HG03045 (cell line): ENCODE results near the gene COLGALT1.

ENCODE experiments used
- ATAC-seq: cut with Tn5 transposase; IDR thresholded peaks from one replicate; pipeline ENCODE4 v1.9.1; 2021; ENCODE audit warnings: mild to moderate bottlenecking, moderate library complexity; ENCODE audit not compliant: unreplicated experiment

Gene COLGALT1

DNA sequence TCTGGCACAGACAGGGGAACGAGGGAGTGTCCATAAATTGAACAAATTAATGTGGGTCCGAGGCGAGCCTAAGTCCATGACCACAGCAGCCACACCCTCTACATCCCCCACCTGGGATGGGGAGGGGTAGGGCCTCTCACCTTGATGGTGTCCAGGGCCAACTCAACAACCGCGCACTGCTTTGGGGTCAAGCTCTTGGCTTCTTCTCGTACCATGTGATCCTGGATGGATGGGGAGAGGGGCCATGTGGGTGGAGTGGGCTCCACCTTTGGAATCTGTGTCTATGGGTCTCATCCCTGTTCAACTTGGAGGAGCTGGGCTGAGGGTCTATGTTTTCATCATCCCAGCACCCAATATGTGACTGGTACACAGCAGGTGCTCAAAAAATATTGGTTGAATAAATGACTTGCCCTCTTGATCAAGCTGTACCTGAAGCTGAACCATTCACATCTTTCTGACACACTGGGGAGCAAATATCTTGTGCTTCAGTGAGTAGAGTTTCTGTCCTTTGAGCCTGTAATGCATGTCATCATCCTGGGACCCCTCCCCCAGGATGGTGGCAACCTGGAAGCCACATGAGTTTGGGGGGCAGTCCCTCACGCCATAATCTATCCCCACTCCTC, 62.9 kb downstream of the COLGALT1 start:
- no peak for ATAC-seq

DNA sequence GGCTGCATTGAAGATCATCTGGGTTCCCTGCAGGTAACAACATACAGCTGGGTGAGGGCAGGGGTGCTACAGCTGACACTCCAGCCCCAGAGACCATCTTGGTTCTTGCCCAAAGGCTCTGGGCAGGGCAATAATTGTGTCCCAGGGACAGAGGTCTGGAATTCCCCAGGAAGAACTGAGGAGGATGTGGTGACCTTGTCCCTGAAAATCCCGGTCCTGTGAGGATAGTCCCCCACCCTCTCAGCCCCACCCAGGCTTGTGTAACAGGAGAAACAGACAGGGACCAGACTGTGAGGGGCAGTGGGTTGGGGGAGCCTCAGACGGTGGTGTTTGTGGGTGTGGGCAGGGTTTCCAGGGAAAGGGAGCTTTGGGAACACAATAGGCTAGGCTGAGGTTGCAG, 63.5 kb downstream of the COLGALT1 start:
- ATAC-seq, result no peak

DNA sequence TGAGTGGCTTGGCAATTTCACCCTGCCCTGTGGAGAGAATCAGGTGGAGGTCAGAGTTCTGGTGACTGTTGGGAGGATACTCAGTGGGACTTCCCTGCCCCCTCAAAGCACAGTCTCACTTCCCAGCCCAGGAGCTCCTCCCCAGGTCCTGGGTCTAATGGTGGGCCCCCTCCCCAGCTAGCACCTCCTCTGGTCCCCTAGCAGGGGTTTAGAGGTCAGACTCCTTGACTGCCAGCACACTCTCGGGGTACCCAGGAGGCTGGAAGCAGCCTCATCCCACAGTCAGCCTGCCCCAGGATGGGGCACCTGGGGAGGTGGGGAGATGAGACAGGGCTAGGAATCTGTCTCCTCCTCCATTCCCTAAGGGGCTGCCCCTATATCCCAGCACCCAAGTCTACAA, 65.2 kb downstream of the COLGALT1 start:
- no peak for ATAC-seq

DNA sequence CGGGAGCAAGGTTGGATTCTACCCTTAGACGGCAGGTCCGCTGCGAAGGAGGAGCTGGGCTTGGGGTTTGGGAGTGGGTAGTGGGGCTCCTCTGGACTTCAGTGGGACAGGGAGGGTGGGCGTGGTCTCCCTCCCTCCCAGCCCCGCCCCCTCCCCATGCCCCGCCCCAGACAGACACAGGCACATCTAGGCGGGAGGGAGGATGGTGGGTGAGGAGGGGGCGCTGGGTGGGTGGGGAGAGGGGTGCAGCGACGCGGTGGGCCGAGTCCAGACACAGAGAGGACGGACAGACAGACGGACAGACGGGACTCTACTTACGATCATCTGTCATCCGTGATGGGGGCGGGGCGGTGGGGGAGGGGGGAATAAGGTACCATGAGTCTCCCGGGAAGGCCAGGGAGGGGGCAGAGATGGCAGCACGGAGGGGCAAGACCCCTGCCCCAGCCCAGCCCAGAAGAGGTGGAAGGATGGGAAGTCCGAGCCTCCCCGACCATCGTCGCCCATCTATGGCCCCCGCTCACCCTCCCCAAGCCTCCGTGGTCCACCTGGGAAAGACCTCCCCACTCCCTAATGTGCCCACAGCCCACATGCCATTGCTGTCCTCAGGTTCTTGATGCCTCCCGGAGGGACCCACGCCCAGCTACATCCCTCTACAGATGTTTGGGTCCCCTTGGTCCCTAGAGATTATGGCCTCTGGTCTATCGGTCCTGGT, 67.9 kb downstream of the COLGALT1 start:
- no peak for ATAC-seq

DNA sequence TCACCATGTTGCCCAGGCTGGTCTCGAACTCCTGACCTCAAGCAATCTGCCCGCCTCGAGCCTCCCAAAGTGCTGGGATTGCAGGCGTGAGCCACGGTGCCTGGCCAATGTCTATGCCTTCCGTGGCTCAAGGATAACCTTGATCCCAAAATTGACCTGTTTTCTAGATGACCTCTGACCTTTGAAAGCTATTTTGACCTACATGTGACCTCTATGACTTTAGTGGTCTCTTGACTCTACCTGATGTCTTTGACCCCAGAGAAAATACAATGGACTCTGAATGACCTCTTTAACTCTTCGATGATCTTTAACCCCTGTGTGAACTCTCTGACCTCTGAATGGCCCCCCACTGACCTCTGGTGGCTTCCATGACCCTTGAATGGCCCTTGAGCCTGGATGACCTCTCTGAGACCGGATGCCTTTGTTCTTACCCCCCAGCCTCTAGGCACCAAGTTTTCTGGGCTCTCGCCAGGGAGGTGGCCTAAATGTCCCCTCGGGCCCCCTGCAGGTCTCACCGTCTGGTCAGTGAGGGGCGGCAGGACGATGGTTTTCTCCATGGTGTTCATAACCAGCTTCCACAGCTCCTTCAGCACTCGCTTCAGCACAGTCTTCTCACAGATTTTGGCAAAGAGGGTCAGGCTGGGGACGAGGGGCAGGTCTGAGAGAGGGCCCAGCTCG, 69.0 kb downstream of the COLGALT1 start:
- ATAC-seq, result no peak

DNA sequence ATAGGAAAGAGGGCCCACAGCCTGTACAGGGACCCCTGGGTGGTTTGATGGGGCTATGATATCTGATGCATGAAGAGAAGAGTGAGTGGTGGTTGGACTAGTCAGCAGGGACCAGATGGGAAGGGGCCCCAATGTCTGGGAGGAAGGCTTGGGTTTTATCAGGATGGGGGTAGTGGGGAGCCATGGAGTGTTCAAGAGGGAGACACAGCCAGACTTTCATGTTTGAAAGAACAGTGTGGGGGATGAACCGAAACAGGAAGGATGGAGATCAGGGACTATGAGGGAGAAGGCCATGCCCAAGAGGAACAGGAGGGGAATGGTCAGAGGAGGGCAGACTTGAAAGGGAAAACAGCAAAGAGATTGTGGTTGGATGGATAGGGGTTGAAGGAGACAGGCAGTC, 69.6 kb downstream of the COLGALT1 start:
- ATAC-seq, result no peak

DNA sequence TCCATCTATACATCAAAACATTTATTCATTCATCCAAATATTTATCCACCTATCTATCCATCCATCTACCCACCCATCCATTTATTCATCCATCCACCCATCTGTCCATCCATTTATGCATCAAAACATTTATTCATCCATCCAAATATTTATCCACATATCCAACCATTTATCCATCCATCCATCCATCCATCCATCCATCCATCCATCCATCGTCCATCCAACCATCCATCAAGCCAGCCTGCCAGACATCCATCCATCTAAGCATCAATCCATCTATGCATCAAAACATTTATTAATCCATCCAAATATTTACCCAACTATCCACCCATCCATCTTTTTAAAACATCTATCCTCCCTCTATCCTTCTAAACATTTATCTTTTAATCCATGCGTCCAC, 70.5 kb downstream of the COLGALT1 start:
- no peak for ATAC-seq

DNA sequence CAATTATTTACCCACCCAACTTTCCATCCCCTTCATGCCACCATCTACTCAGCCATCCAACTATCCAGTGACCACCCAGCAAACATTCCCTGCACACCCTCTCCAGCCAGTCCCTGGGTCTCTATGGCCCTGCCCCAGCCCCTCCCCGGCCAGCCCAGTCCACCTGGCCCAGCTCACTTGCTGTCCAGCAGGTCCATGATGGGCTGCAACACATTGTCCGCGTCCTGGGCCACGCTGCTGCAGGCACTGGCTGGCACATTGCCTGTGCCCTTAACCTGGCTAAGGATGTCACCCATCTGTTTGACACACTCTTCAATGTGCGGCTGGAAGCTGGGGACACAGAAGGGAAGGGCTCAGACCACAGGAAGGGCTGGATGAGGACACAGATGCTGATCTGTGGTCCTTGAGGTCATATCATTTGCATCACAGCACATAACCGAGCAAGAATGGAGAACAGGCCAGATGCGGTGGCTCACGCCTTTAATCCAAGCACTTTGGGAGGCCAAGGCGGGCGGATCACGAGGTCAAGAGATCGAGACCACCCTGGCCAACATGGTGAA, 71.1 kb downstream of the COLGALT1 start:
- ATAC-seq, result no peak

DNA sequence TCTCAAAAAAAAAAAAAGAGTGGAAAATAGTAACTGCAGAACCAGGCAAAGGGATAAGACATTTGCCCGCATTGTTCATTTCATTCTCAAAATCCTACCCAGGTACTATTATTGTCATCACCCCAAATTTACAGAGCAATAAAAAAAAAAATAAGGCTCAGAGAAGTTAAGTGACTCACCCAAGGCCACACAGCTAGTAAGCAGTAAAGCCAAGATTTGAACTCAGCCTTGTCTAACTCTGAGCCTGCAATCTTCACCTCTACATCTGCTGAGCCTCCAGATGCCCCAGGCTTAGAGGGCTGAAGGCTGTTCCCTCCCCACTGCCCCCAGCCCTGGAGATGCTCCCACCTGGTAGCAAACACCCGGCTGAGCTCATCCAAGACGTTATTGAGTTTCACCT, 71.7 kb downstream of the COLGALT1 start:
- no peak for ATAC-seq

DNA sequence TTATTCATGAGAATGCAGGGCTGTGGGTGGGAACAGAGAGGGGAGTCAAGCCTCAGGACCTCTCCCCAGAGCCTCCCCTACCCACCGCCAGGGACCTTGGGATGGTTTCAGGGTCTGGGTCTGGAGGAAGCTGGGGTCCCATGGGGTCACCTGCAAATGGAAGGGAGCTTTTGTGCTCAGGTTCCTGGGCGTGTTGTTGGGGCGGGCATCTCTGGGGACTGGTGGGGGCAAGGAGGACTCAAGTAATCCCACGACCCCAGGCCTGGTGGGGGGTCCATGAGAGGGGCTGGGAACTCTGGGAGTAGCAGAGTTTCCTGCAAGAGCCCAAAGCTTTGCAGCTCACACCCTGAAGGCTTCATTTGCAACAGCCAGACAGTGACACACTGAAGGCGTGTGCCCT, 72.5 kb downstream of the COLGALT1 start:
- ATAC-seq, result no peak

DNA sequence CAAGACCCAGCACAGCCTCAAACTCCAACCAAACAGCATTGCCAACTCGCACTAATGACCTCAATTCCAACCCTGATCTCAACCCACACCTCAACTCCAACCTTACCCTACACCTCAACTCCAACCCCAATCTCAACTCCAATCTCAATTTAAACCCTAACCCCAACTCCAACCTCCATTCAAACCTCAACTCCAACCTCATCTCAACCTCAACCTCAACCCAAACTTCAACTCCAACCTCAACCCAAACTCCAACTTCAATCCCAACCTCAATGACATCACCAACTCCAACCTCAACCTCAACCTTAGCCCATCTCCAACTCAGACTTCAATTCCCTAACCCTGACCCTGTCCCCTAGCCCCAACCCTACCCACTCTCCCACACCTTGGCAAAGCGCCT, 74.3 kb downstream of the COLGALT1 start:
- ATAC-seq, result no peak

DNA sequence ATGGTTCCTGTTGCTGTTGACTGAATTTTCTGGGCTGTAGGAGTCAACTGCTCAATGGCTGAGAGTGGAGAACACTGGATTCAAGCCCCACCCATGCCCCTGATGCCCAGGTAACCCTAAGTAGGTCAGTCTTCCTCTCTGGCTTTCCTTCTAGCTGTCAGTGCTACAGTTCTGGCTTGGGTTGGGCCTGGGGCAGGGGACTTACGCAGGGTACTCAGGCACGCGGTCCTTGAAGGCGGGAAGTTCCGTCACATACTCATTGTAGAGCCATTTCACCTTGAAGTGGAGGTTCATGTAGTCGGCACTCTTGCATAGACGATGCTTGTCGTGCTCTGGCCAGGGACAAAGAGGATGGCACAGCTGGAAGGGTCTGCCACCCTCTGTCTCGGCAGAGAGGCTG, 77.1 kb downstream of the COLGALT1 start:
- no peak for ATAC-seq
